ENCODE data around the gene ARSK. TPM values are rescaled to one million over a fixed set of nuclear protein-coding genes. Genes with fewer than 3 reads are reported as not detected.

ARSK gene
- polyA plus RNA-seq, 3 donors from 2014 or later: 11.0 to 14.7 (median 11.8) TPM

- no peak for DNase-seq
Measured at GRCh38 chr5:95619514-95620029, 64.7 kb downstream of the ARSK start.

GRCh38 chr5:95620030-95620869 is 65.3 kb downstream of the ARSK start, which contains the start of gene GPR150:
Gene GPR150 (plus strand): TSS chr5:95620087. CDS start chr5:95620276, 189 bp downstream.
- peaks cover 28 to 34% of the 10 kb centered on the region in 2 donors for H3K4me1 Mint-ChIP-seq
- no peaks in the 10 kb centered on the region for H3K9me3 Mint-ChIP-seq
- peak; percentile 63 to 67 (median 63) for DNase-seq
- H3K27ac Mint-ChIP-seq: peak within 1 kb of the TSS; percentile 10 to 70 (median 60)
- peaks cover 3 to 7% (median 7%) of the 10 kb centered on the region in 3 donors for H3K27me3 Mint-ChIP-seq (ENCODE audit: low read depth in 3 of 3)
- peak within 1 kb of the TSS; percentile 87 to 92 (median 89) for H3K4me3 Mint-ChIP-seq
- no peaks in the 10 kb centered on the region for H3K36me3 Mint-ChIP-seq

More at GRCh38 chr5:95619514-95620029, 64.7 kb downstream of the ARSK start:
- Mint-ChIP-seq H3K27ac (peak overlapping the region; percentile 10 to 70 (median 60)), H3K4me1 (peaks cover 28 to 34% of the 10 kb centered on the region in 2 donors), H3K36me3 (no peaks in the 10 kb centered on the region), H3K27me3 (ENCODE audit: low read depth in 3 of 3) (peaks cover 3 to 7% (median 5%) of the 10 kb centered on the region in 3 donors), H3K4me3 (peak overlapping the region; percentile 87 to 92 (median 89)), H3K9me3 (no peaks in the 10 kb centered on the region)

DNA sequence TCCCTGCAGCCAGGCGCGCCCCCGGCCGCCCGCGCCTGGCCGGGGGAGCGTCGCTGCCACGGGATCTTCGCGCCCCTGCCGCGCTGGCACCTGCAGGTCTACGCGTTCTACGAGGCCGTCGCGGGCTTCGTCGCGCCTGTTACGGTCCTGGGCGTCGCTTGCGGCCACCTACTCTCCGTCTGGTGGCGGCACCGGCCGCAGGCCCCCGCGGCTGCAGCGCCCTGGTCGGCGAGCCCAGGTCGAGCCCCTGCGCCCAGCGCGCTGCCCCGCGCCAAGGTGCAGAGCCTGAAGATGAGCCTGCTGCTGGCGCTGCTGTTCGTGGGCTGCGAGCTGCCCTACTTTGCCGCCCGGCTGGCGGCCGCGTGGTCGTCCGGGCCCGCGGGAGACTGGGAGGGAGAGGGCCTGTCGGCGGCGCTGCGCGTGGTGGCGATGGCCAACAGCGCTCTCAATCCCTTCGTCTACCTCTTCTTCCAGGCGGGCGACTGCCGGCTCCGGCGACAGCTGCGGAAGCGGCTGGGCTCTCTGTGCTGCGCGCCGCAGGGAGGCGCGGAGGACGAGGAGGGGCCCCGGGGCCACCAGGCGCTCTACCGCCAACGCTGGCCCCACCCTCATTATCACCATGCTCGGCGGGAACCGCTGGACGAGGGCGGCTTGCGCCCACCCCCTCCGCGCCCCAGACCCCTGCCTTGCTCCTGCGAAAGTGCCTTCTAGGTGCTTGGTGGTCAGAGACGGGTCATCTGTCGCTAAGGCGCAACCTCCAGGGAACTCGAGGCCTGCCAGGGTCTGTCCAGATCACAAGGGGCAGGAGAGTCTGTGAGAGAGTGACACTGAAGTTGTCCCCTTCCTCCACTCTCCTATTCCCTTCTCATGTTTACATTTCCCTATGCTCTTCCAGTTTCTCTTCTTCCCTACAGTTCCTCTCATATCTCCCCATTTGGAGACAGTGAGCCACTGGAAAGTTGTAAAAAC is 66.3 kb downstream of the ARSK start:
- H3K9me3 Mint-ChIP-seq: no peaks in the 10 kb centered on the region
- no peaks in the 10 kb centered on the region for H3K36me3 Mint-ChIP-seq
- H3K27me3 Mint-ChIP-seq (ENCODE audit: low read depth in 3 of 3): peaks cover 3 to 7% (median 7%) of the 10 kb centered on the region in 3 donors
- peak; percentile 40 to 50 (median 49) for DNase-seq
- peak overlapping the region; percentile 82 to 90 (median 84) for H3K4me3 Mint-ChIP-seq
- H3K4me1 Mint-ChIP-seq: peaks cover 28 to 34% of the 10 kb centered on the region in 2 donors
- peak overlapping the region; percentile 17 to 78 (median 70) for H3K27ac Mint-ChIP-seq

DNA sequence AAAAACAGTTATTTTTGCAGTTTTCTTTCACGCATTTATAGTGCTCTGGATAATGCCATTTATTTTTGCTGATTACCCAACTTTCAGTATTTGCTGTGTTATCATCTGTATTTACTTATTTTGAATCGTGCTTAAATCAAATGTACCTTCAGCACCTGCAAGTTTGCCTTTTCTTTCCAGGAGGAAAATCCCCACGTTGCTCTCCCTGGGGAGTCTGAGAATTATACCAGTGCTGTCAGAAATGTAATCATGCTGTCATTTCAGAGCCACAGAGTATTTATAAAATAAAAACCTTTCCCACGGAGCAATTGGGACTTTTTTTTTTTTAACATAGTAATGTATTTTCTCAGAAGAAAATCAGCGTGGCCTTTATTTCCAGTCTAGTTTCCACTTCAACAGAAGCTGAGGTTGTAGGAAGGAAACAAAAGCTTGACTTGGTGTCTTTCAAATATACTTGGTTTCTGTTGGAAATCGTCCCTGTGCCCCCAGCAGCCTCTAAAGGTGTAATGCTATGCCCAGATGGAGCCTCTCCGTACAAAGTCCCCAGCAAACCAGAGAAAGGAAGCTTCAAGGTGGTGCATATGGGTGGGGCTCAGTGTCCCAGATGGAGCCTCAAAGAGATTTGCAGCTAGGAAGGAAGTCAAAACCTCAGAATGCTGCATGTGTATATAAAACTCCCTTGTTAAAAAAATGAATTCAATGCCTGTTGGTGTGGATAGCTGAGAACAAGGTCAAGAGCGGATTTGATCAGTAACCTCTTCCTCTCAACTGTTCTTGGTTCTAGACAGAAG is 67.1 kb downstream of the ARSK start:
- no peaks in the 10 kb centered on the region for H3K9me3 Mint-ChIP-seq
- H3K4me3 Mint-ChIP-seq: peak overlapping the region; percentile 82 to 90 (median 84)
- H3K27ac Mint-ChIP-seq: peak overlapping the region; percentile 17 to 78 (median 70)
- no peaks in the 10 kb centered on the region for H3K36me3 Mint-ChIP-seq
- peaks cover 3 to 7% (median 7%) of the 10 kb centered on the region in 3 donors for H3K27me3 Mint-ChIP-seq (ENCODE audit: low read depth in 3 of 3)
- no peak for DNase-seq
- peaks cover 28 to 34% of the 10 kb centered on the region in 2 donors for H3K4me1 Mint-ChIP-seq

- Mint-ChIP-seq H3K27ac (no peak overlapping the region), H3K4me3 (no peak overlapping the region), H3K36me3 (no peaks in the 10 kb centered on the region), H3K27me3 (ENCODE audit: low read depth in 3 of 3) (peaks cover 4 to 8% (median 7%) of the 10 kb centered on the region in 3 donors), H3K9me3 (no peaks in the 10 kb centered on the region), H3K4me1 (peaks cover 26 to 28% of the 10 kb centered on the region in 2 donors)
- no peak for DNase-seq
Measured at GRCh38 chr5:95623706-95624105, 68.8 kb downstream of the ARSK start.

DNA sequence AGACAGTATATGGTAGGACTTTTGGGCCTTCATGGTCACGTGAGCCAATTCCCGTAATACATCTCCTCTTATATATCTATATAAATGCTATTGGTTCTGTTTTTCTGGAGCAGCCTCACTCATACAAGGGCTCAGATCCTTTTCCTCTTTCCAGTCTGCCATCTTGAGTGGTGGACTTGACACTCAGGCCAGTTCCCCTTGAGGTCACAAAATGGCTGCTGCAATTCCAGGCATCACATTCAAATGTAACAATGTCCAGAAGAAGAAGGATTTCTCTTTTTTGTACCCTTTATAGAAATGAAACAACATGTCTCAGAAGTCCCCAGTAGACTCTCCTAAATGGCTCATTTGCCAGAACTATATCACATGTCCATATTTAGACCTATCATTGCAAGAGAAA is 69.5 kb downstream of the ARSK start:
- H3K27me3 Mint-ChIP-seq (ENCODE audit: low read depth in 3 of 3): peaks cover 3 to 8% (median 7%) of the 10 kb centered on the region in 3 donors
- DNase-seq: no peak
- H3K9me3 Mint-ChIP-seq: no peaks in the 10 kb centered on the region
- no peak overlapping the region for H3K27ac Mint-ChIP-seq
- H3K4me1 Mint-ChIP-seq: peaks cover 21 to 22% of the 10 kb centered on the region in 2 donors
- no peaks in the 10 kb centered on the region for H3K36me3 Mint-ChIP-seq
- no peak overlapping the region for H3K4me3 Mint-ChIP-seq

- Mint-ChIP-seq H3K27ac (no peak overlapping the region), H3K36me3 (no peaks in the 10 kb centered on the region), H3K4me1 (peaks cover 15% of the 10 kb centered on the region in 2 donors), H3K9me3 (no peaks in the 10 kb centered on the region), H3K4me3 (no peak overlapping the region), H3K27me3 (ENCODE audit: low read depth in 3 of 3) (peaks cover 3 to 5% (median 4%) of the 10 kb centered on the region in 3 donors)
- DNase-seq: no peak
Measured at GRCh38 chr5:95626701-95627100, 71.8 kb downstream of the ARSK start.

GRCh38 chr5:95627971-95628810 is 73.3 kb downstream of the ARSK start:
- peaks cover 3 to 4% (median 3%) of the 10 kb centered on the region in 3 donors for H3K27me3 Mint-ChIP-seq (ENCODE audit: low read depth in 3 of 3)
- no peaks in the 10 kb centered on the region for H3K9me3 Mint-ChIP-seq
- peaks cover 13% of the 10 kb centered on the region in 2 donors for H3K4me1 Mint-ChIP-seq
- no peak overlapping the region for H3K4me3 Mint-ChIP-seq
- no peak for DNase-seq
- peaks cover 0 to 6% (median 0%) of the 10 kb centered on the region in 3 donors for H3K36me3 Mint-ChIP-seq
- H3K27ac Mint-ChIP-seq: no peak overlapping the region

DNA sequence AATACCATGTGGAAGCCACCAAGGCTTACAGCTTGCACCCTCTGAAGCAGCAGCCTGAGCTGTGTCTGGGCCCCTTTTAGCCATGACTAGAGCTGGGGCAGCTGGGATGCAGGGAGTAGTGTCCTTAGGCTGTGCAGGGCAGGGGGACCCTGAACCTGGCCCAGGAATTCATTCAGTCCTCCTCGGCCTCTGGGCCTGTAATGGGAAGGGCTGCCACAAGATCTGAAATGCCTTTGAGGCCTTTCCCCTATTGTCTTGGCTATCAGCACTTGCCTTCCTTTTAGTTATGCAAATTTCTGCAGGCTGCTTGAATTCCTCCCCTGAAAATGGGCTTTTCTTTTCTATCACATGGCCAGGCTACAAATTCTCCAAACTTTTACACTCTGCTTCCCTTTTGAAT is 74.0 kb downstream of the ARSK start:
- Mint-ChIP-seq H3K4me3 (no peak overlapping the region), H3K36me3 (peaks cover 0 to 6% (median 0%) of the 10 kb centered on the region in 3 donors), H3K4me1 (peaks cover 13% of the 10 kb centered on the region in 2 donors), H3K9me3 (no peaks in the 10 kb centered on the region), H3K27ac (no peak overlapping the region), H3K27me3 (ENCODE audit: low read depth in 3 of 3) (peaks cover 3 to 6% (median 3%) of the 10 kb centered on the region in 3 donors)
- DNase-seq: no peak

DNA sequence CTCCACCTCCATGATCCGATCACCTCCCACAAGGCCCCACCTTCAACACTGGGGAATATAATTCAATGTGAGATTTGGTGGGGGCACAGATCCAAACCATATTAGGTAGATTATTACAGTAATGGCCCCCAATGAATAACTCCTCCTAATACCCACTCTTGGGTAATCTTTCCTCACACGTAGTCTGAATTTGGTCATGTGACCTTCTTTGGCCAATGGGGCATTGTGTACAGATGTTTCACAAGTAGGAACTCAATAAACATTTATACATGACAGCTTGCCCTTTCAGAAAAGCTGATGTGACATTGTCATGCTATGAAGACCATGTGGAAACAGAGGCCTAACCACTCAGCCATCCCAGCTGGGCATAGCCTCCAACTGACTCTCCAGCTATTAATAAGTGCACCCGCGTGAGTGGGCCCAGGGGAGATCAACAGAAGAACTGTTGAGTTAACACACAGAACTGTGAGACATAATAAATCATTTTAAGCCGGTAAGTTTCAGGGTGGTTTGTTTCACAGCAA is 75.6 kb downstream of the ARSK start:
- Mint-ChIP-seq H3K27me3 (ENCODE audit: low read depth in 3 of 3) (peaks cover 1 to 4% (median 3%) of the 10 kb centered on the region in 3 donors), H3K27ac (no peak overlapping the region), H3K4me1 (peaks cover 13% of the 10 kb centered on the region in 2 donors), H3K36me3 (peaks cover 0 to 6% (median 0%) of the 10 kb centered on the region in 3 donors), H3K4me3 (no peak overlapping the region), H3K9me3 (no peaks in the 10 kb centered on the region)
- DNase-seq: no peak

GRCh38 chr5:95631255-95631958 is 76.5 kb downstream of the ARSK start:
- Mint-ChIP-seq H3K9me3 (no peaks in the 10 kb centered on the region), H3K36me3 (peaks cover 0 to 6% (median 0%) of the 10 kb centered on the region in 3 donors), H3K27me3 (ENCODE audit: low read depth in 3 of 3) (peaks cover 1 to 6% (median 3%) of the 10 kb centered on the region in 3 donors), H3K27ac (peak overlapping the region in 3 of 6 donors; percentile 74 to 82 (median 78)), H3K4me1 (peaks cover 13% of the 10 kb centered on the region in 2 donors), H3K4me3 (no peak overlapping the region)
- no peak for DNase-seq
